NCI-H1436 (cell line): Measurements from ENCODE around the gene TAF11L4.
"Not testable (repeated sequence)": the region's sequence is repeated elsewhere in the genome, so short reads cannot be mapped to it uniquely, and the experiment has no call there.

Experiments used
- DNase-seq: peaks from one replicate; lab custom pipeline; 2025; lab: John Stamatoyannopoulos, UW

TAF11L4 gene

DNA sequence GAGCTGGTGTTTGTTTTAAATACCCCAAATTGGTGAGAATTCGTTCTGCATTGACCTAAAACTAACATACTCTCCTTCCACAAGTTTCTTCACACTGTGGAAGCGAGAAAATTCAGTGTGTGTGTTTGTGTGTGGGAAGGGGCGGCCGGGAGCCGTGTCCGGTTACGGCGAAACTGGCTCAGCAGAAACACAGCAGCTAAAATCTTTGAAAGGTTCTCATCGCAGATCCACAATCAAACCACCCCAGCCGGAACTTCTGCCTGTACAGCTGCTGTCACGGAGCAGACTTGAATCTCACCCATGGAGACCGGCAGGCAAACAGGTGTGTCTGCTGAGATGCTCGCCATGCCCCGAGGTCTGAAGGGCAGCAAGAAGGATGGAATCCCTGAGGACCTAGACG, at the start of gene TAF11L4:
TSS of gene TAF11L4 (plus strand) at position 301 of the 400 bp plus-strand sequence.
- DNase-seq = not testable (repeated sequence)

DNA sequence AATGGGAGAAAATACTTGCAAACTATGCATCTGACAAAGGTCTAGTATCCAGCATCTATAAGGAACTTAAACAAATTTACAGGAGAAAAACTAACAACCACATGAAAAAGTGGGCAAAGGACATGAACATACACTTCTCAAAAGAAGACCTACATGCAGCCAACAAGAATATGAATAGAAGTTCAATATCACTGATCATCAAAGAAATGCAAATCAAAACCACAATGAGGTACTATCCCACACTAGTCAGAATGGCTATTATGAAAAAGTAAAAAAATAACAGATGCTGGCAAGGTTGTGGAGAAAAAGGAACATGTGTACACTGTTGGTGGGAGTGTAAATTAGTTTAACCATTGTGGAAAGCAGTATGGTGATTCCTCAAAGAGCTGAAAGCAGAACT, 46.5 kb upstream of the TAF11L4 start:
- DNase-seq = not testable (repeated sequence)

DNA sequence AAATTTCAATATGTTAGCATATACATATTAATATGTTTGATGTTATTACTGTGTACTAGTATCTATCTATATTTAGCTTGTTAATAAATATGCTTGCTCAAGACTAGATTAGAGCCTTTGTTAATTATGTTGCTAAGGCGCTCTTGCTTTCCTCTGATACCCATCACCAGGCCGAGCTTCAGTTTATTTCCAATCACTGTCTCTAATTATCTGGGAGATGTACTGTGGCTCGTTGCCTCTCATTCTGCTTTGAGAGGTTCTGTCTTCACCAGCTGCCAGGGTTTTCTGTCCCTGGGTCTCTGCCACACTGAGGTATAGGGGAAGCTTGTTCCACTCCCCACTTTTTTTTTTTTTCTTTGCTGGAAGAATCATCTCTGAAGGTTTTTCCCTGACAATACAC, 44.6 kb upstream of the TAF11L4 start:
- DNase-seq = no peak

- DNase-seq = no peak
Measured at GRCh38 chr5:17477573-17478265, 43.9 kb upstream of the TAF11L4 start.

DNA sequence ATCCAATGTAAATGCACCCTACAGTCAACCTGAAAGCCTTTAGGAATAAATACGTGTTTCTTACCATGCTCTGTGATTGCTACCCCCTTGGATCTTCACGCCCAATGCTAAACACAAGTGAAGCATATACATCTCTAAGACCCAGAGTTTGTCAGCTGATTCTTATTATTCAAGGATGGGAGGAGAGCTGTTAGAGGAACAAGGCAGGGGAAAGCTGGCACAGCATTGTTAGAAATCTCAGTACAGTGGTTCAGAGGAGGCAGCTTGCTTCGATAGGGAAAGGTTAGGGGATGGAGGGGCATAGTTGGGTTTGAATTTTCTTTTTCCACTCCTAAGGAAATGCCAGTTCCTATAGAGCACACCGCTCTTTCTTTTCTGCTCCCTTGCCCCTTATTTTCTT, 40.2 kb upstream of the TAF11L4 start:
- DNase-seq = no peak

DNA sequence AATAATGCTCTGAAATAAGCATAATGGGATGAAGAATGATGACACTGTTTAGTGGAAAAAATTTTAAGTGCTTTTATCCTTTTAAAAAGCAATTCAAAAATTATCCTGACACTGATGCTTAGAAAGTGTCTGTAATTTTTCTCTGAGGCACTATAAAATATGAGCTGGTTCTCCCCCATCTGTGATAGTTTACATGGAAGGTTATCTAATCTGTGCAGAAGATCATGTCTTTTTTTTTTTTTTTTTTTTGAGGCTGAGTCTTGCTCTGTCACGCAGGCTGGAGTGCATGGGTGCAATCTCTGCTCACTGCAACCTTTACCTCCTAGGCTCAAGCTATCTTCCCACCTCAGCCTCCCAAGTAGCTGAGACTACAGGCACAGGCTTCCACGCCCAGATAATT, 38.8 kb upstream of the TAF11L4 start:
- DNase-seq = no peak

- not testable (repeated sequence) for DNase-seq
Measured at GRCh38 chr5:17486464-17487173, 35.0 kb upstream of the TAF11L4 start.

GRCh38 chr5:17487174-17487512, 34.5 kb upstream of the TAF11L4 start:
- DNase-seq = no peak

GRCh38 chr5:17491257-17491656, 30.3 kb upstream of the TAF11L4 start:
- not testable (repeated sequence) for DNase-seq

DNA sequence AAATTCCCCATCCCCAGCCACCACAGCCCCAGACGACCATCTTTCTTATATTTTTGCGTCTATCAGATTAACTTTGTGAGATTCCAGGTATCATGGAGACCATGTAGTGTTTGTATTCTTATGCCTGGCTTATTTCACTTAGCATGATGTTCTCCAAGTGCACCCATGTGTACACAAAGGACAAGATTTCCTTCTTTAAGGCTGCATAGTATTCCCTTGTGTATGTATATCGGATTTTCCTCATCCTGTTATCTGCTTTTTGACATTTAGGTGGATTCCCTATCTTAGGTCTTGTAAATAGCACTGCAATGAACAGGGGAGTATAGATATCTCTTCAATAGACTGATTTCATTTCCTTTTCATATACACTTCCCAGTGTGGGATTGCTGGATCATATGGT, 28.8 kb upstream of the TAF11L4 start:
- DNase-seq = no peak

DNA sequence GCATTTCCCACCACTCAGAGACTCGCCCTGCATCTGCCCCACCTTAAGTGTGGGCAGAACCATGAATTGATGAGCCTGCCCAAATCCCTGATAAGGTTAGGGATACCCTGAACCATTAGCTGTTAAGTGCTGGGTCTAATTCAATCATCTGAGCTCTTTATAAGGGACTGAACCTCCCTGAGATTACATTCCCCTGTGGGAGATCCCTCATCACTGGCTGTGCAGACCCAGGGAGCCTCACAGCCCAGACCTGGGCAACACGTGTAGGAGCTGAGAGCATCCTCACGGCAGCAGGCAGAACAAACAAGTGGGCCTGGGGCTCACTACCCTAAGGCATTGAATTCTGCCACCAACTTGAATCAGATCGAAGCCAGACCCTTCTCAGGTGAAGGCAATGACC, 24.2 kb upstream of the TAF11L4 start:
- DNase-seq = no peak

- DNase-seq = not testable (repeated sequence)
Measured at GRCh38 chr5:17497931-17498330, 23.7 kb upstream of the TAF11L4 start, which contains the start of gene TAF11L2. TSS of gene TAF11L2 (plus strand) at chr5:17498231.

DNA sequence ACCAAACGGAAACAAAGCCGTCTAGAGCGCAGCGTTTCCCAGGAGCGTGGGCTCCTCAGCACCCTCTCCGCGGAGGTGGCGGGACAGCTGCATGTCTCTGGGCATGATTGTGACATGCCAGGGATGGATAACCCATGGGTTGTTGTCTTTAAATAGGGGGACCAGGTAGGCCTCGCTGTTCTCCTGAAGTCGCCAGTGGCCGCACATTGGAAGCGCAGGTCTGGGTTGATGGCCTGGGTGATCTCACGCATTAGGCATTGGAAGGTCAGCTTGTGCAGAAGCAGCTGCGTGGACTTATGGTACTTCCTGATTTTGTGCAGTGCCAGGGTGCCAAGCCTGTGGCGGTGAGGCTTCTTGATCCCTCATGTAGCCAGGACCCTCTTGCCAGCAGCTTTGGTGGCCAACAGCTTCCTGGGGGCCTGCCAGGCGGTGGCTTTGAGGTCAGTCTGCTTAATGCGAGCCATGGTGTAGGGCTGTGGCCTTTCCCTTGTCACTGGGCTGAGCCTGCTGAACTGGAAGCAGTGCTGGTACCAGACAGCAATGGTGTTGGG, 9.8 kb upstream of the TAF11L4 start:
- no peak for DNase-seq

- not testable (repeated sequence) for DNase-seq
Measured at GRCh38 chr5:17517526-17517925, 4.1 kb upstream of the TAF11L4 start.

- not testable (repeated sequence) for DNase-seq
Measured at GRCh38 chr5:17518067-17518466, 3.5 kb upstream of the TAF11L4 start, which contains the start of gene TAF11L3. TSS of gene TAF11L3 (plus strand) at chr5:17518367.

DNA sequence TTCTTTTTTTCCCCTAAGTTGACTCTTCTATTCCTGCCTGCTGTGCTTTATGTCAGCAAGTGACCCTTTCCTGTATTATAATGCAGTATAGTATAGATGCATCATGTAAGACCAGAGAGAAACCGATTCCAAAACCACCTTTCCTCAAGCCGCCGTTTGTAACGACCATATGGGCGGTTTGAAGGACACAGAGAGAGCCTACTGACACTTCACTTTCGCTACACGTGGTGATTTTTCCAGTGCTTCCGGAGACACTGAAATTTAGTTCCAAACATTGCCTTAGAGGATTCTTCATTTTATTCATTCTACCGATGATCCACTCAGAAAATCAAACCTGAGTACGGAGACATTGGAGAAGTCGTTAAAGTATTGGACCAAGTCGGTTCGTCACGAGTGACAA, 2.1 kb upstream of the TAF11L4 start:
- not testable (repeated sequence) for DNase-seq

GRCh38 chr5:17524935-17525334, 3.3 kb downstream of the TAF11L4 start, which contains the start of gene TAF11L5:
TSS of gene TAF11L5 (plus strand) at chr5:17525235.
- DNase-seq = not testable (repeated sequence)

DNA sequence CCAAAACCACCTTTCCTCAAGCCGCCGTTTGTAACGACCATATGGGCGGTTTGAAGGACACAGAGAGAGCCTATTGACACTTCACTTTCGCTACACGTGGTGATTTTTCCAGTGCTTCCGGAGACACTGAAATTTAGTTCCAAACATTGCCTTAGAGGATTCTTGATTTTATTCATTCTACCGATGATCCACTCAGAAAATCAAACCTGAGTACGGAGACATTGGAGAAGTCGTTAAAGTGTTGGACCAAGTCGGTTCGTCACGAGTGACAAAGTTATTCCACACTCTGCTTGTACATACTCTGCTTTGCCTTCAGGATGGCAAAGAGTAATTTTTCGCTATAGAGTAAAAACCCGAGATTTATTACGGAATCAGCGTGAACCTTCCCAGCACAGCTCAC, 4.9 kb downstream of the TAF11L4 start:
- not testable (repeated sequence) for DNase-seq

DNA sequence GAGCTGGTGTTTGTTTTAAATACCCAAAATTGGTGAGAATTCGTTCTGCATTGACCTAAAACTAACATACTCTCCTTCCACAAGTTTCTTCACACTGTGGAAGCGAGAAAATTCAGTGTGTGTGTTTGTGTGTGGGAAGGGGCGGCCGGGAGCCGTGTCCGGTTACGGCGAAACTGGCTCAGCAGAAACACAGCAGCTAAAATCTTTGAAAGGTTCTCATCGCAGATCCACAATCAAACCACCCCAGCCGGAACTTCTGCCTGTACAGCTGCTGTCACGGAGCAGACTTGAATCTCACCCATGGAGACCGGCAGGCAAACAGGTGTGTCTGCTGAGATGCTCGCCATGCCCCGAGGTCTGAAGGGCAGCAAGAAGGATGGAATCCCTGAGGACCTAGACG, 6.8 kb downstream of the TAF11L4 start, which contains the start of gene TAF11L6:
TSS of gene TAF11L6 (plus strand) at position 301 of the 400 bp plus-strand sequence.
- not testable (repeated sequence) for DNase-seq
